ENCODE results near the gene MRPL16. TPM values are rescaled to one million over a fixed set of nuclear protein-coding genes. Genes with fewer than 3 reads are reported as not detected.
A peak's percentile ranks its signal among the peaks of the same experiment; 100 is the strongest.
"Not testable (repeated sequence)": the region's sequence is repeated elsewhere in the genome, so short reads cannot be mapped to it uniquely, and the experiment has no call there.

Gene MRPL16
- 10 to 100 TPM; 17.0 to 23.4 (median 19.6) TPM for total RNA-seq
- 10 to 100 TPM; 30.3 to 36.6 TPM for polyA plus RNA-seq

DNA sequence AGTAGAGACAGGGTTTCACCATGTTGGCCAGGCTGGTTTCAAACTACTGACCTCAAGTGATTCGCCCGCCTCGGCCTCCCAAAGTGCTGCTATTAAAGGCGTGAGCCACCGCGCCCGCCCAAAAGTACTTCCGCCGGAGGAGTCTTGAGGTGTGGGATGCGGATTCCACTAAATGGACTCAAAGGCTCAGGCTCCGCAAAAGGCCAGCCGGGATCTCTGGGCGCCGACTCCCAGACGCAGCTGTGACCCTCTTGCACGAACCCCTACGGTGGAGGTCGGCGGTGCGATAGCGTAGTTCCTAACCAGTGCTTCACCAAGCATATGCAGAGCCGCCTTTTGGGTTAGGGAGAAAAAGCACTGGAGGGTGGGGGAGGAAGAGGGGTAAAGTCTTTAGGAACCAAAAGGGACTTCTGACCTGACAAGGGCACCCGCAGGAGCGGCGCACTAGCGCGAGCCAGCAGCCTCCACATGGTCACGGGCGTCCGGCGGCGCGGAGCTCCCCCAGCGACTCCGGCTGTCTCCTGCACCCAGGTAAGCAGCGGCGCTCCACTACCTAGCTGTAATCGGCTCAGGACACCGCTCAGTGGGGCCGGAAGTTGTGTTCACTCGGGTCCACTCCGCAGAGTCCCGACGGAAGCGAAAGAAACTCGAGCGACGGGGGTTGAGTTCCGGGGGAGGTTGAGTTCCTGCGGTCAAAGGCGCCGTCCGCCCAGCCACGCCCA is at the start of gene MRPL16:
MRPL16 (minus strand) TSS at position 590 of the 722 bp plus-strand sequence; CDS start at position 470, 120 bp downstream.
- peaks cover 0 to 9% (median 5%) of the 10 kb centered on the region in 3 donors for H3K4me1 ChIP-seq
- no peaks in the 10 kb centered on the region for H3K27me3 ChIP-seq
- peak; percentile 89 to 97 (median 90) for DNase-seq
- H3K36me3 ChIP-seq = peaks cover 0 to 22% (median 0%) of the 10 kb centered on the region in 3 donors
- TF ChIP-seq, protein P1, sequence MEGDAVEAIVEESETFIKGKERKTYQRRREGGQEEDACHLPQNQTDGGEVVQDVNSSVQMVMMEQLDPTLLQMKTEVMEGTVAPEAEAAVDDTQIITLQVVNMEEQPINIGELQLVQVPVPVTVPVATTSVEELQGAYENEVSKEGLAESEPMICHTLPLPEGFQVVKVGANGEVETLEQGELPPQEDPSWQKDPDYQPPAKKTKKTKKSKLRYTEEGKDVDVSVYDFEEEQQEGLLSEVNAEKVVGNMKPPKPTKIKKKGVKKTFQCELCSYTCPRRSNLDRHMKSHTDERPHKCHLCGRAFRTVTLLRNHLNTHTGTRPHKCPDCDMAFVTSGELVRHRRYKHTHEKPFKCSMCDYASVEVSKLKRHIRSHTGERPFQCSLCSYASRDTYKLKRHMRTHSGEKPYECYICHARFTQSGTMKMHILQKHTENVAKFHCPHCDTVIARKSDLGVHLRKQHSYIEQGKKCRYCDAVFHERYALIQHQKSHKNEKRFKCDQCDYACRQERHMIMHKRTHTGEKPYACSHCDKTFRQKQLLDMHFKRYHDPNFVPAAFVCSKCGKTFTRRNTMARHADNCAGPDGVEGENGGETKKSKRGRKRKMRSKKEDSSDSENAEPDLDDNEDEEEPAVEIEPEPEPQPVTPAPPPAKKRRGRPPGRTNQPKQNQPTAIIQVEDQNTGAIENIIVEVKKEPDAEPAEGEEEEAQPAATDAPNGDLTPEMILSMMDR (IDR thresholded peaks at IDR 0.05) = peak in 1 of 4 donors; percentile 11
- intact Hi-C loops (cut with DNase I) = no loop called here
- peak within 1 kb of the TSS; percentile 71 to 87 (median 82) for H3K4me3 ChIP-seq
- peak within 1 kb of the TSS; percentile 74 to 82 (median 81) for H3K27ac ChIP-seq
- no peaks in the 10 kb centered on the region for H3K9me3 ChIP-seq
- no peak for FAIRE-seq
- ATAC-seq = peak; percentile 98 to 99 (median 98)
- 0% methylated on average over 54 of the region's 54 CpGs for WGBS, 2 donors

DNA sequence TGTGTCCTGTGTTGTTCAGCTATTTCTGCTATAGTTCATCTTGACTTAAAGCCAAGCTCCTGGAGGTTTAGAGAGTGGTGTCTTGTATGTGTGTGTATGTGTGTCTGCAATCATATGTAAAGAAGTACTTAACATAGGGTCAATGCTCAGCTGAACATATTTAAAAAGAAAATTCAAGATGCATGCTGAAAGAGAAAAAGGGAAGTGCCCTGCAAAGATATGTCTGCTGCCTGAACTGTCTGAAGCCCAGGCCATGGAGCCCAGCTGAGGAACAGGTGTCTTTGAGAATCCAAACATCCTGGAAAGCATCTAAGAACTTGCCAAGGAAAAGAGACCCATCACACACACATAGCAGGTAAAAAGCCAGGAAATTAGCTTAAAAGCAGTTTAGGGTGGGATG is 49.1 kb upstream of the MRPL16 start:
- Histone ChIP-seq H3K9me3 (no peaks in the 10 kb centered on the region), H3K27me3 (no peaks in the 10 kb centered on the region), H3K36me3 (no peaks in the 10 kb centered on the region), H3K4me3 (no peak overlapping the region), H3K27ac (no peak overlapping the region), H3K4me1 (peaks cover 0 to 11% (median 3%) of the 10 kb centered on the region in 3 donors)
- ATAC-seq = no peak
- TF ChIP-seq, protein P1 (IDR thresholded peaks at IDR 0.05) = no peak
- FAIRE-seq = no peak
- intact Hi-C loops (cut with DNase I) = no loop called here
- no peak for DNase-seq

DNA sequence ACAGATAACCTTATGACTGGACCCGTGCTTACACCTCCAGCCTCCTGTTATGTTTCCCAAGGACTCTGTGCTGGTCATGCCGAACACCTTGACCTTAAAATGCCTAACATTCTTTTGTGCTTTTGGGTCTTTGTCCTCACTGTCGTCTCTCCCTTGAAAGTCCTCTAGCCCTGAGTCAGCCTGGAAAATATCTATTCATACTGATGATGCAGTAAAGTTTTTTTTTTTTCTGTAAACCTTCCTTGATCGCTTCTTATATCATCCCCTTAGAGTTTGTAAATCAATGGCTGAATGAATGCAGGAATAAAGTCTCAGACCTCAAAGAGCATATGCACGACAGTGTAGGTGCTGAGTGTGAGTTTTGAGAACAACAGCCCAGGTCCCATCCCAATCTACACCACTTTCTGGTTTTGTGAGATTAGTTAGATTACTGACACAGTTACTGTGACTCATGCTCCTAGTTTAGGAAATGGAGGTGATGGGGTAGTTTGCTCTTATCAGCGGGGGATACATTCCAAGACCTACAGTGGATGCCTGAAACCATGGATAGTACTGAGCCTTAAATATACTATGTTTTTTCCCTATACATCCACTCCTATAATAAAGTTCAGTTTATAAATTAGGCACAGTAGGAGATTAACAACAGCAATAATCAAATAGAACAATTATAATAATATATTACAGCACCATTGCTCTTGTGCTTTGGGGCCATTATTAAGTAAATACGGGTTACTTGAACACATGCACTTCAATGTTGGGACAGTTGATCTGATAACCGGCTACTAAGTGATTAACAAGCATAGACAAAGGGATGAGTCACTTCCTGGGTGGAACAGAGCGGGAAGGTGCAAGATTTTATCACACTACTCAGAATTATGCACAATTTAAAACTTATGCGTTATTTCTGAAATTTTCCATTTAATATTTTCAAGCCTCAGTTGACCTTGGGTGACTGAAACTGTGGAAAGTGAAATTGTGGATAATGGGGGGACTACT is 47.2 kb upstream of the MRPL16 start:
- no peak for DNase-seq
- H3K36me3 ChIP-seq = no peaks in the 10 kb centered on the region
- H3K9me3 ChIP-seq = no peaks in the 10 kb centered on the region
- TF ChIP-seq, protein P1 (IDR thresholded peaks at IDR 0.05) = no peak
- intact Hi-C loops (cut with DNase I) = no loop called here
- H3K4me3 ChIP-seq = no peak overlapping the region
- no peak for FAIRE-seq
- H3K27me3 ChIP-seq = no peaks in the 10 kb centered on the region
- H3K4me1 ChIP-seq = peaks cover 0 to 8% (median 4%) of the 10 kb centered on the region in 3 donors
- peak in 1 of 4 donors; percentile 81 for ATAC-seq
- 61 to 68% methylated on average over 10 of the region's 10 CpGs for WGBS, 2 donors
- H3K27ac ChIP-seq = peak overlapping the region in 1 of 4 donors; percentile 15

DNA sequence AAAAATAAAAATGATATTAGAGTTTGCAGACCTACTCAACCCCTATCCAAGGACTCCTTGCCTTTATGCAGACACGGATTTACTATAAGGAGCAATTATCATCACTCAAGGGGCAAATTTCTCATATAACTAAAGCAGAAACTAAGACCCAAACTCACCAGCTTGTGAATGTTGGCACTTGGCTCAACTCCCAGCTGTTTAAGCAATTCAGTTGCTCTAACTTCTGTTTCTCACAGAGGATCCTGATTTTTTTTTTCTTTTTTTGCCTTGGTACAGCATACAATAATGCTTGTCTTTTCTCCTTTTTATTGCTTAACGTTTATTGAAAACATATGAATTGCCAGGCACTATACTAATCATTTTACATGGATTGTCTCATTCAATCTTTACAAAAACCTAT is 44.3 kb upstream of the MRPL16 start:
- Histone ChIP-seq H3K36me3 (no peaks in the 10 kb centered on the region), H3K27me3 (no peaks in the 10 kb centered on the region), H3K4me3 (no peak overlapping the region), H3K27ac (no peak overlapping the region), H3K4me1 (peaks cover 0 to 9% (median 4%) of the 10 kb centered on the region in 3 donors), H3K9me3 (no peaks in the 10 kb centered on the region)
- ATAC-seq = peak in 1 of 4 donors; percentile 37
- intact Hi-C loops (cut with DNase I) = no loop called here
- FAIRE-seq = no peak
- TF ChIP-seq, protein P1 (IDR thresholded peaks at IDR 0.05) = no peak
- no peak for DNase-seq
- WGBS, 2 donors = 6 to 19% methylated on average over 2 of the region's 2 CpGs

DNA sequence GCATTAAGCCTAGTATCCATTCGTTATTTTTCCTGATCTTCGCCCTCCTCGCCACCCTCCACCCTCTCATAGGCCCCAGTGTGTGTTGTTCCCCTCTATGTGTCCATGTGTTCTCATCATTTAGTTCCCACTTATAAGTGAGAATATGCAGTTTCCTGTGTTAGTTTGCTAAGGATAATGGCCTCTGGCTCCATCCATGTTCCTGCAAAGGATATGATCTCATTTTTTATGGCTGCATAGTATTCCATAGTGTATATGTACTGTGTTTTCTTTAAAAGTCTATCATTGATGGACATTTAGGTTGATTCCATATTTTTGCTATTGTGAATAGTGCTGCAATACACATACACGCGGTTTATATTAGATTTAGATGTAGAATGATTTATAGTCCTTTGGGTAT is 40.8 kb upstream of the MRPL16 start:
- H3K36me3 ChIP-seq; intact Hi-C loops (cut with DNase I); DNase-seq; FAIRE-seq; H3K9me3 ChIP-seq; H3K4me3 ChIP-seq; ATAC-seq; H3K27me3 ChIP-seq; H3K27ac ChIP-seq: not testable (repeated sequence)
- 85 to 87% methylated on average over 5 of the region's 5 CpGs for WGBS, 2 donors
- H3K4me1 ChIP-seq = peaks cover 0 to 13% (median 4%) of the 10 kb centered on the region in 3 donors

DNA sequence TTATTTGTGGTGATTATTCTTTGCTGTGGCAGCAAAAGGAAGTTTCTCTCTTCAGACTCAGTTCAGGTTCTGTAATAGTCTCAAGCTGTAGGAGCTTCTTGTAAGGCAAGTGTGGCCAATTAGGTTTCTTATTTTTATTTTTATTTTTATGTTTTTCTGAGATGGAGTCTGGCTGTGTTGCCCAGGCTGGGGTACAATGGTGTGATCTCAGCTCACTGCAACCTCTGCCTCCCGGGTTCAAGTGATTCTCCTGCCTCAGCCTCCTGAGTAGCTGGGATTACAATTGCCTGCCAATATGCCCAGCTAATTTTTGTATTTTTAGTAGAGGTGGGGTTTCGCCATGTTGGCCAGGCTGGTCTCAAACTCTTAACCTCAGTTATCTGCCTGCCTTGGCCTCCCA is 39.0 kb upstream of the MRPL16 start:
- intact Hi-C loops (cut with DNase I) = not testable (repeated sequence)

More for the DNA sequence above, 39.0 kb upstream of the MRPL16 start:
- 83 to 89% methylated on average over 2 of the region's 2 CpGs for WGBS, 2 donors
- H3K27me3 ChIP-seq, ATAC-seq, H3K4me3 ChIP-seq, FAIRE-seq, H3K36me3 ChIP-seq, H3K9me3 ChIP-seq, DNase-seq: not testable (repeated sequence)
- Histone ChIP-seq H3K27ac (peak overlapping the region in 3 of 4 donors; percentile 48 to 73 (median 65)), H3K4me1 (peaks cover 0 to 23% (median 0%) of the 10 kb centered on the region in 3 donors)
